Measurements from ENCODE around the gene STXBP5L. TPM values are rescaled to one million over a fixed set of nuclear protein-coding genes. Genes with fewer than 3 reads are reported as not detected.
"Not testable (repeated sequence)": the region's sequence is repeated elsewhere in the genome, so short reads cannot be mapped to it uniquely, and the experiment has no call there.

STXBP5L gene
- polyA plus RNA-seq, 3 donors: 0.19 to 0.32 (median 0.20) TPM

DNA sequence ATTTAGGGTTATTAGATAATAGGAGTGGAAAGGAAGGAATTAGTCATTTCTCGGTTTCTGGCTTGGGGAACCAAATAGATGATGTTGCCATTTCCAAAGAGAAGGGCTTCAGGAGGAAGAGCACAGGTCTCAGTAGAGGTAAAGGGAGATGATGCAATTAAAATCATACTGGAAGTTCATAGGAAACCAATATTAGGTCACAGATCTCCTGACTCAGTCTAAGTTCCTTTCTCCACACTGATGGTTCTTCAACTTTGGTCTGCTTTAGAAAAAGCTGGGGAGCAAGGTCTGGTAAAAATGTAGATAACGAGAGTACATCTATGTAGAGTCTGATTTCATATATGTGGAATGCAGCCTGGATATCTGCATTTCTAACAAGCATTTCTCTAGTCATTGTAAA is 506.9 kb downstream of the STXBP5L start:
- DNase-seq (ENCODE audit: low read depth in 3 of 3, low spot score in 2 of 3): no peak

DNA sequence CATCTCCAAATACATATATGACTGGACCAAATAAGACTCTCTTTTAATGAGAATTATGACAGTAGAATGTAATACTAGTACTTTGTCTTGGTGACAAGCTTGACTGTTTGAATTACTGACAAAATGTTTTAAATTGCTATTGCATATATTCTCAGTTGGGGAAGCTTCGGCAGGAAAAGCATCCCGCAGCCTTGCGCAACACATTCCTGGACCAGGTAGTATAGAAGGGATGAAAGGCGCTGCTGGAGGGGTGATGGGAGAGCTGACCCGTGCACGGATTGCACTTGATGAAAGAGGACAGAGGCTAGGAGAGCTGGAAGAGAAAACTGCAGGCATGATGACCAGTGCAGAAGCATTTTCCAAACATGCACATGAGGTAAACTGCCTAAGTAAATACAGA is 510.2 kb downstream of the STXBP5L start:
- DNase-seq (ENCODE audit: low read depth in 3 of 3, low spot score in 2 of 3): no peak

DNA sequence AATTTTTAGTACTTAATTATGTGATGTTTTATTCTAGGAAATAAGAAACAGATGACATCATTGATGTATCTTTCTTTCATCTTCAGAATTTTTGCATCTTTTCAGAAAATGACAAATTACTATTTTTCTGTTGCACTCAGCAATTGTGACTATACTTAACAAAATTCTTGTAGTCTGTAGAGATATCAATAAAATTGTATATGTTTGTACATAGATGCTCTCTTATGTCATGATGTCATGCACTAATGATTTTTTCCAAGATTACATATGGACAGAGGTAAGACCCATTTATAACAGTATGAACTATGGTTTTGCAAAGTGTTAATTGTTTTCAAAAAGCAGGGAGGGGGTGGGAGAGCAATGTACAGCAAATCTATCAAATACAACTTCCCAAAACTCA is 516.5 kb downstream of the STXBP5L start:
- no peak for DNase-seq (ENCODE audit: low read depth in 3 of 3, low spot score in 2 of 3)

DNA sequence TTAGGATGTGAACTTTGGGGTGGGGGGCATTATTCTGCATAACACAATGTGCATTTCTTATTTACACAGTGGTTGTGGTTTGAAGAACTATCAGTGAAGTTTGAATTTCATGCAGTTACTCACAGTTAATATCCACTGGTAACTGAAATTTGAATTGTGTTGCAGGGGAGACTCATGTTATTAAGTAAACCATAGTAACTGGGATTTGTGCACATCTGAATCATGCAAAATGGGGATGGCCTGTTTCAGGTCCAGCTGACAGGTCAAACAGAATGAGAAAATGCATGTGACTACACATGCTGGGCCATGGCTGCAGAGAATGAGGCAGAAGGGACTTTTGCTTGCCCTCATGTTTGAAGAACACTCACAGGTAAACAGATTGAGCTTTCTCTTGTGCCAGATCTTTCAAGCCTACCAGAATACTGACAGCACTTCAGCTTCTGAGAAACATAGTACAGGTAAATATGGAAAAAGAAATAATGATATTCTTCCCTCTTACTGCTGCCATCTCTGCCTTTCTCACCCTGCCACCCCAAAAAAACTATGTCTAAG is 522.7 kb downstream of the STXBP5L start:
- DNase-seq (ENCODE audit: low read depth in 3 of 3, low spot score in 2 of 3): no peak

DNA sequence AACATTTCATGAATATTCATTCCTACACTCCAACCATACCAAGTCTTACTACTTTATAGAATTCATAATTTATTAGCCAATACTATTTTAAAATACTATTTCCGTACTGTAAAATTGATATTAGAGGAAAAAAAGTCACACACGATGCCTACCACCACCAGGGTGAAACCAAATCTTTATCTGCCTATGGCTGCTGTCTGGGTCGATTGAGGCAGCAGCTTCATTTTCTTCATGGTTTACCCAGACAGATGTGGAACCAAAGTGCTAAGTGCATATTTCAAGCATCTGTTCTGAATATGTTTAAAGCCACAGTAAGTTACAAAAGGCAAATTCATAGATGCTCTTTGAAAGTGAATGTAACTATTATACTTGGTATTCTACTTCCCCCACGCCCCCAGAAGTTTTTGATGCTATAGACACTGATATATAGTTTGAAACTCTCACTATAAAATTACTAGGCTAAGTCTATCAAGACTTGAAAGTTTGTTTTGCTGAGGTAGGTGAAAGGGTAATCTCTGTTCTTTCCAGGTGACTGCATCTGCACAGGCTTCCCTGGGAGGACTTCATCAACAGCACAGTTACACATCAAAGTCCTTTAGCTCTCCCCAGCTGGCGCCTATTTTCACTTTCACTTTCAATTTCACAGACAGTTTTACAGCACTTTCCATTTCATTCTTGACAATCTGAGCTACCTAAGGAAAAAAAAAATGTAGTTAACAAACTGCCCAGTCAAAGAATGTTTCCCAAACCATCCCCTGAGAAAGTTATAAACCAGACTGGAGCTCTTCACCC is 523.9 kb downstream of the STXBP5L start:
- DNase-seq (ENCODE audit: low read depth in 3 of 3, low spot score in 2 of 3): peak; percentile 12 to 73 (median 49)

DNA sequence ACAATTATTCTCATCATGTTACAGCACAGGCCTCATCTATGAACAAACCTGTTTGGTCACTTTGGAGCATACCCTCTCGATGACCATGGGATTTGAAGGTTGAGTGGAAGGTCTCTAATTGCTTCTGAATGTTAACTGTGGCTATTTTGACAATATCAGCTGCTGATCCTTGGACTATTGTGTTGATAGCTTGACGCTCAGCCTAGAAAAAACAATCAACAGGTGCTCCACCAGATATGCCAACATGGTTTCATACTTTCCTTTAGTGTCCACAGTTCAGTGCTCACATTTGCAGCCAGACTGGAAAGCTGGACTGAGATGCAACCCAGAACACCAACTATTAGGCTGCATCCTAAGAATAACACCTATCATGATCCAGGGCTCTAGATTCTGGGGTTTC is 528.1 kb downstream of the STXBP5L start:
- DNase-seq (ENCODE audit: low read depth in 3 of 3, low spot score in 2 of 3): no peak

DNA sequence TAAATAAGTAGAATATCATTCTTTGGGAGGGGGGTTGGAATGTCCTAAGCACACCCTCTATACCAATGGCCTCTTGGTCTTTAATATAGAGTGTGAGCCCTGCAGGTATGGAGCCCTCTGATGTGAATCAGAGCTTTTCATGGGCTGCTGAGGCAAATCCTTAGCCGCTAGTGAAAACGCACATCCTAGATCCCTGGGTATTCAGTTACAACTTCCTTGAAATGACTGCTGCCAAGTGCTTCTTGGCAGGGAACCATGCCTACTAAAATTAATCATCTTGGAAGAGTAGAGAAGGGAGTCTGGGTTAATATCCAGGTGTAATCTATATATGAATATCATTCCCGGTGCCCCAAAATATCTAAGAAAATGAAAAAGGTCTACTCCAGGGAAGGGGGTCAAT is 528.6 kb downstream of the STXBP5L start:
- DNase-seq (ENCODE audit: low read depth in 3 of 3, low spot score in 2 of 3): no peak

DNA sequence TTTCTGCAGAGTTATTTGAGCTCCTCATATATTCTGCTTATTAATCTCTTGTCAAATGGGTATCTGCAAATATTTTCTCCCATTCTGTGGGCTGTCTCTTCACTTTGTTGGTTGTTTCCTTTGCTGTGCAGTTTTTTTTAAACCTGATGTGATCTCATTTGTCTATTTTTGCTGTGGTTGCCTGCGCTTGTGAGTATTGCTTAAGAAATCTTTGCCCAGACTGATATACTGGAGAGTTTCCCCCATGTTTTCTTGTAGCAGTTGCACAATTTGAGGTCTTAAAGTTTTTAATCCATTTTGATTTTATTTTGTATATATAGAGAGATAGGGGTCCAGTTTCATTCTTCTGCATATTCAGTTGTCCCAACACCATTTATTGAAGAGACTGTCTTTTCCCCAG is 535.5 kb downstream of the STXBP5L start:
- no peak for DNase-seq (ENCODE audit: low read depth in 3 of 3, low spot score in 2 of 3)

DNA sequence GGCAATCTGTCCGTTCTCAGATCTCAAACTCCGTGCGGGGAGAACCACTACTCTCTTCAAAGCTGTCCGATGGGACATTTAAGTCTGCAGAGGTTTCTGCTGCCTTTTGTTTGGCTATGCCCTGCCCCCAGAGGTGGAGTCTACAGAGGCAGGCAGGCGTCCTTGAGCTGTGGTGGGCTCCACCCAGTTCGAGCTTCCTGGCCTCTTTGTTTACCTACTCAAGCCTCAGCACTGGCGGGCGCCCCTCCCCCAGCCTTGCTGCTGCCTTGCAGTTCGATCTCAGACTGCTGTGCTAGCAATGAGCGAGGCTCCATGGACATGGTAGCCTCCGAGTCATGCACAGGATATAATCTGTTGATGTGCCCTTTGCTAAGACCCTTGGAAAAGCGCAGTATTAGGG is 543.7 kb downstream of the STXBP5L start:
- not testable (repeated sequence) for DNase-seq (ENCODE audit: low read depth in 3 of 3, low spot score in 2 of 3)

DNA sequence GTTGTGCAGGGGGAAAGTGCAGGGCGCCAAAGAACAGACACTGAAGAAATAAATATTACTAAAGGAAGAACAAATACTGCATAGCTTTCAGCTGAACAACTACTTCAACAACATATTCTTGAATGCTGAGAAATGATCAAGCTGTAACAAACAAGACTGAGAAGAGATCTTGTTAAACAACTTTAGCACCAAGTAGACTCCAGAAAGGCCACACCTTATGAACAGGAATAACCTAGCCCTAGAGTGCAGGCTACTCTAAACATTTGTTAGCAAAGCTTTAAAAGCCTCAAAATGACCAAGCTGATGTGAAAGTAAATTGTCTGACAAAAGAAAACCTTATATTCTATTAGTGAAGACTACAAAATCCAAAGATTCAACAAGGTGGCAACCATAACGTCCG is 554.6 kb downstream of the STXBP5L start:
- no peak for DNase-seq (ENCODE audit: low read depth in 3 of 3, low spot score in 2 of 3)

DNA sequence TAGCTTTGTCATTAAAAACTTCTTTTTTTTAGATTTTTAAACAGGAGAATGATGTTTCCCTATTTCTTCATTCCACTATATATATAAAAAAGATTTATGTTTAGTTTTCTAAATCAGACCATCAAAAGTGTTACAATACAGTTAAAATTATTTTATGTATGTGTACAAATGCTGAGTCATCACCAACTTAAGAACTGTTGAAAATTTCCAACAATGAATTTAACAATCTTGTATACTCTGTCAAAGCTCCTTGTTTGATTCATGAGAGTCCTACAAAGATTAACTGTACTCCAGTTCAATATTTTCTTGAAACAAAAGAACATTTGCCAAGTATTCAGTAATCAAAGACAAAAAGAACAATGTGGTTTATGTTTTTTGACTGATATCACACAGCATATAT is 555.7 kb downstream of the STXBP5L start:
- no peak for DNase-seq (ENCODE audit: low read depth in 3 of 3, low spot score in 2 of 3)

DNA sequence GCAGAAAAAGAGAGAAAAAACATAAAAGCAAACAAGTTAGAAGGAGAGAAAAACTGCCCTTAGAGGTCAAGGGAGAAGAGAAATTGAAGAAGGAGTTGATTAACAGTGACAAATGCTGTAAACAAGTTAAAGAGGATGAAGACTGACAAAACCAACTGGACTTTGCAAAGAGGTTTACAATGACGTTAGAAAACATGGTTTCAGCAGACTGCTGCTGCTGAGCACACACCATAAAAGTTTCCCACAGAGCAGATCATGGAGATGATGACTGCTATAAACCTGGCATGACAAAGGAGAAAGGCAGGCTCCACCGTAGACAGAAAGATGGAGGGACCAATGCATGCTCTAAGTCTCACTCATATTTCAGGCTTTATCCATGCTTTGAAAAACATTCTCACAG is 559.1 kb downstream of the STXBP5L start:
- DNase-seq (ENCODE audit: low read depth in 3 of 3, low spot score in 2 of 3): no peak

DNA sequence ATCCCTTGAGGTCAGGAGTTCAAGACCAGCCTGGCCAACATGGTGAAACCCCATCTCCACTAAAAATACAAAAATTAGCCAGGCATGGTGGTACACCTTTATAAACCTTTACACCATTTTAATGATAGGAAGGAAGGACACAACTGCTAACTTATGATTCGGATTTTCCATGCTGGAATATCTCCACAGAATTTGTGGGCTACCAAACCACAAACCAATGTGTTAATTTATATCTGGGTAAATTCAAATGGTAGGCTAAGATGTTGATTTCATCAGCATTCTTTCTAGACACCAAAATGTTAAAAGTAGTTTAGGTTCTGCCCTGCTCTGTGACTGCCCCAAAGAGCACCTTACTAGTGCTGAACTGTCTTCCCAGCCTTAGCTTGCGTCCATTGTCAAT is 565.0 kb downstream of the STXBP5L start:
- no peak for DNase-seq (ENCODE audit: low read depth in 3 of 3, low spot score in 2 of 3)

Other genes starting within 250 kb of the STXBP5L start
- gene HGD, start 226.0 kb upstream of the STXBP5L start, polyA plus RNA-seq (ENCODE audit: insufficient read length in 3 of 3): 10 to 100 TPM; 76.4 to 93.1 (median 88.3) TPM
- 10 to 100 TPM; 32.5 to 36.4 (median 35.2) TPM for gene RABL3, start 165.7 kb upstream of the STXBP5L start, polyA plus RNA-seq (ENCODE audit: insufficient read length in 3 of 3)
- 10 to 100 TPM; 17.2 to 18.0 (median 17.3) TPM for gene GTF2E1, start 165.5 kb upstream of the STXBP5L start, polyA plus RNA-seq (ENCODE audit: insufficient read length in 3 of 3)

All from right renal cortex interstitium (tissue), 3 donors.